ENCODE measurements around the gene BRMS1. TPM values are rescaled to one million over a fixed set of nuclear protein-coding genes. Genes with fewer than 3 reads are reported as not detected.
A peak's percentile ranks its signal among the peaks of the same experiment; 100 is the strongest.

Gene BRMS1
- total RNA-seq, 3 donors from 2014 or later (not counting 1 experiment from before 2014, with no cell fraction given) = 48.1 to 55.6 (median 48.2) TPM

DNA sequence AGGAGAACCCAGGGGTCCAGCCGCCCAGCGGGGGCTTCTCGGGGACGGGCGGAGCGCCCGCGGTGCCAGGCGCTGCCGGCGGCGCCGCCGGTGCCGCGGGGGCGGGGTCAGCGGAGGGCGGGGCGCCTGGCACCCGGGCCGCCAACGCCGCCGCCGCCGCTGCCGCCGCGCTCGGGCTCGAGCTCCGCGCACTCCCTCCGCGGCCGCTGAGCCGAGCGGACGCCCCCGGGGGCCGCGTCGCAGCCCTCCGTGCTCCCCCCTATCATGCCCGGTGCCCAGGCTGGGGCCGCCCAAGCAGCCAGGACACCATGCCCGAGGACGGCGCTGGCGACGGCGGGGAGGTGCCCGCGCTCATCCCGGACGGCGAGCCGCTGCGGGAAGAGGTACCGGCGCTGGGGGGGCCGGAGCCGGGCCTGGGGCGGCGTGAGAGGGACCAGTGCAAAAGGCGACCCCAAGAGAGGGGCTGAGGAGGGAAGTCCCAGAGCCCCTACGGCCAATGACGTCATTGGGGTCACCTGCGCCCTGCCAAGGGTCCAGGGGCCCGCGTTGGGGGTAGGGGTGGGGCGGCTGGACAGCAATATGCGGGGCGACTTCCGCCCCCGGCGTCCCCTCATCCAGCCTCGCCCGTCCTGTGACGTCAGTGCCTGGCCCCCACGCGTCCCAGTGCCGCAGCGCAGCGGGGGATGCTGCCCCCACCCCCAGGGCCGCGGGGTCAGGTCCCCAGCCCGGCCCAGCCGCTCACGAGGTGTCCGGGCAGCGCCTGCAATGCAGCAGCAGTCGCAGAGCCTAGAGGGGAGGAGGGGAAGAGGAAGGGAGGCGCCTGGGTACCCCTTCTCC is 53.0 kb downstream of the BRMS1 start, which contains the start of gene TMEM151A:
Gene TMEM151A (plus strand): TSS at position 189 of the 837 bp plus-strand sequence. CDS start 120 bp downstream, at position 309.
- Histone ChIP-seq H3K4me3 (ENCODE audit: low read length) (no peak within 1 kb of the TSS), H3K9me3 (ENCODE audit: control insufficient read depth, insufficient read depth, low read length) (no peaks in the 10 kb centered on the region), H3K27ac (ENCODE audit: low read length) (no peak within 1 kb of the TSS), H3K36me3 (ENCODE audit: control insufficient read depth, insufficient read depth, low read length) (no peaks in the 10 kb centered on the region), H3K27me3 (ENCODE audit: control insufficient read depth, insufficient read depth, low read length) (peaks cover 11% of the 10 kb centered on the region), H3K4me1 (ENCODE audit: control insufficient read depth, insufficient read depth, low read length) (peaks cover 37% of the 10 kb centered on the region)
- intact Hi-C loops (cut with micrococcal nuclease) = no loop called here
- DNase-seq (peak in 1 of 2 donors; percentile 64), ATAC-seq (no peak)
- Mint-ChIP-seq H3K4me3 (peak within 1 kb of the TSS; percentile 96), H3K36me3 (no peaks in the 10 kb centered on the region), H3K27ac (peak within 1 kb of the TSS in 1 of 2 donors; percentile 44), H3K9me3 (no peaks in the 10 kb centered on the region), H3K27me3 (ENCODE audit: low read depth in 2 of 2) (peaks cover 28 to 32% of the 10 kb centered on the region in 2 donors), H3K4me1 (peaks cover 24 to 40% of the 10 kb centered on the region in 2 donors)
- TF ChIP-seq, protein P1, sequence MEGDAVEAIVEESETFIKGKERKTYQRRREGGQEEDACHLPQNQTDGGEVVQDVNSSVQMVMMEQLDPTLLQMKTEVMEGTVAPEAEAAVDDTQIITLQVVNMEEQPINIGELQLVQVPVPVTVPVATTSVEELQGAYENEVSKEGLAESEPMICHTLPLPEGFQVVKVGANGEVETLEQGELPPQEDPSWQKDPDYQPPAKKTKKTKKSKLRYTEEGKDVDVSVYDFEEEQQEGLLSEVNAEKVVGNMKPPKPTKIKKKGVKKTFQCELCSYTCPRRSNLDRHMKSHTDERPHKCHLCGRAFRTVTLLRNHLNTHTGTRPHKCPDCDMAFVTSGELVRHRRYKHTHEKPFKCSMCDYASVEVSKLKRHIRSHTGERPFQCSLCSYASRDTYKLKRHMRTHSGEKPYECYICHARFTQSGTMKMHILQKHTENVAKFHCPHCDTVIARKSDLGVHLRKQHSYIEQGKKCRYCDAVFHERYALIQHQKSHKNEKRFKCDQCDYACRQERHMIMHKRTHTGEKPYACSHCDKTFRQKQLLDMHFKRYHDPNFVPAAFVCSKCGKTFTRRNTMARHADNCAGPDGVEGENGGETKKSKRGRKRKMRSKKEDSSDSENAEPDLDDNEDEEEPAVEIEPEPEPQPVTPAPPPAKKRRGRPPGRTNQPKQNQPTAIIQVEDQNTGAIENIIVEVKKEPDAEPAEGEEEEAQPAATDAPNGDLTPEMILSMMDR (IDR thresholded peaks at IDR 0.05) = no peak
- WGBS (ENCODE audit: insufficient coverage) = 2% methylated on average over 95 of the region's 95 CpGs

DNA sequence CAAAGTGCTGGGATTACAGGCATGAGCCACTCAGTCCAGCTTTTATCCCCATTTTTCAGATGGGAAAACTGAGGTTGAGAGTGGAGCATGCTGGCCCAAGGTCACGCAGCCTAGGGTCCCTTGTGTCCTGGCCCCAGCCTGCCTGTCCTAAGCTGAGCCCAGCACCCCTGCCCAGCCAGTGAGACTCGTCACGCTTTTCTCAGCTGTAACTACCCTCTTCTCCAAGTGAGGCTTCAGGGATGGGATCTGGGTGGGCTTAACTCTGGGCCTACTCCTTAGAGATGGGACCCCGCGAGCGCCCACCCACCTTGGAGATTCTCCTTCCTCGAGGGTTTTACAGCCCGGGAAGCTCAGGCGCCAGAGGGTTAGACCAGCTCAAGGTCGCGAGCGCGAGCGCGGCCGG is 53.6 kb downstream of the BRMS1 start:
- TF ChIP-seq, protein P1 (IDR thresholded peaks at IDR 0.05) = no peak
- H3K27me3 Mint-ChIP-seq (ENCODE audit: low read depth in 2 of 2) = peaks cover 28 to 31% of the 10 kb centered on the region in 2 donors
- H3K4me1 ChIP-seq (ENCODE audit: control insufficient read depth, insufficient read depth, low read length) = peaks cover 37% of the 10 kb centered on the region
- H3K9me3 ChIP-seq (ENCODE audit: control insufficient read depth, insufficient read depth, low read length) = no peaks in the 10 kb centered on the region
- WGBS (ENCODE audit: insufficient coverage) = 22% methylated on average over 16 of the region's 16 CpGs
- H3K27me3 ChIP-seq (ENCODE audit: control insufficient read depth, insufficient read depth, low read length) = peaks cover 11% of the 10 kb centered on the region
- H3K36me3 ChIP-seq (ENCODE audit: control insufficient read depth, insufficient read depth, low read length) = no peaks in the 10 kb centered on the region
- H3K4me3 Mint-ChIP-seq = peak overlapping the region; percentile 96
- DNase-seq = no peak
- H3K27ac ChIP-seq (ENCODE audit: low read length) = no peak overlapping the region
- no peaks in the 10 kb centered on the region for H3K36me3 Mint-ChIP-seq
- no peaks in the 10 kb centered on the region for H3K9me3 Mint-ChIP-seq
- intact Hi-C loops (cut with micrococcal nuclease) = no loop called here
- no peak for ATAC-seq
- H3K27ac Mint-ChIP-seq = no peak overlapping the region
- no peak overlapping the region for H3K4me3 ChIP-seq (ENCODE audit: low read length)
- peaks cover 24 to 43% of the 10 kb centered on the region in 2 donors for H3K4me1 Mint-ChIP-seq

DNA sequence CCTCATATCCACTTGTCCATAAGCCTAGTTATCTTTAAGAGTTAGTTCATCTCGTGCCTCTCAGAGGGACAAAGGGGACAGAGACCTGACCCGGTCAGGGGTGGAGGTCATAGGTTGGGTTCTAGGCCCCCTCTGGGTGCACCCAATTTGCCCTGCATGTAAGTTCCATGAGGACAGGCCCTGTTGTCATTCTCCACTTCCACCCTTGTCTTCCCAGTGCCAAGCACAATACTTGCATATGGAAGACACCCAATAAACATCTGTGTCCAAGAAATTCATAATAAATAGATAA is 54.6 kb downstream of the BRMS1 start:
- Mint-ChIP-seq H3K9me3 (no peaks in the 10 kb centered on the region), H3K27me3 (ENCODE audit: low read depth in 2 of 2) (peaks cover 28% of the 10 kb centered on the region in 2 donors), H3K4me1 (peaks cover 24 to 43% of the 10 kb centered on the region in 2 donors), H3K36me3 (no peaks in the 10 kb centered on the region), H3K27ac (peak overlapping the region in 1 of 2 donors; percentile 87), H3K4me3 (peak overlapping the region; percentile 96)
- Histone ChIP-seq H3K9me3 (ENCODE audit: control insufficient read depth, insufficient read depth, low read length) (no peaks in the 10 kb centered on the region), H3K4me3 (ENCODE audit: low read length) (no peak overlapping the region), H3K27me3 (ENCODE audit: control insufficient read depth, insufficient read depth, low read length) (peaks cover 11% of the 10 kb centered on the region), H3K4me1 (ENCODE audit: control insufficient read depth, insufficient read depth, low read length) (peaks cover 37% of the 10 kb centered on the region), H3K36me3 (ENCODE audit: control insufficient read depth, insufficient read depth, low read length) (no peaks in the 10 kb centered on the region), H3K27ac (ENCODE audit: low read length) (no peak overlapping the region)
- intact Hi-C loops (cut with micrococcal nuclease) = no loop called here
- TF ChIP-seq, protein P1 (IDR thresholded peaks at IDR 0.05) = no peak
- no peak for DNase-seq
- WGBS (ENCODE audit: insufficient coverage) = 85% methylated on average over 2 of the region's 2 CpGs
- ATAC-seq = no peak

All from natural killer cell (primary cell).